GM23338 (cell line): ENCODE measurements around the gene TSPEAR.

ENCODE experiments used
- CREB1 ChIP-seq: fragments of 250-450 bp; sonication (Bioruptor Pico); IDR thresholded peaks from 2 replicates; pipeline ENCODE4 v1.5.0; 2020; ENCODE audit warnings: low read depth, mild to moderate bottlenecking, moderate library complexity
- EZH2 ChIP-seq: fragments of 200-600 bp; sonication (generic); IDR thresholded peaks from one replicate; pipeline ENCODE4 v1.8.0; 2017; ENCODE audit warnings: antibody characterized with exemption, mild to moderate bottlenecking, low read depth; ENCODE audit not compliant: unreplicated experiment
- EZH2phosphoT487 ChIP-seq: fragments of 200-600 bp; sonication (generic); IDR thresholded peaks from one replicate; pipeline ENCODE4 v1.8.1; 2018; ENCODE audit warnings: antibody characterized with exemption; ENCODE audit not compliant: unreplicated experiment
- JUNB ChIP-seq: IDR thresholded peaks from one replicate; pipeline ENCODE4 v1.6.1; 2016; ENCODE audit warnings: antibody characterized with exemption; ENCODE audit not compliant: unreplicated experiment
- NANOG ChIP-seq: IDR thresholded peaks from 2 replicates; pipeline ENCODE4 v1.6.1; 2016; ENCODE audit warnings: antibody characterized with exemption, borderline replicate concordance
- POLR2AphosphoS5 ChIP-seq: IDR thresholded peaks from 2 replicates; pipeline ENCODE4 v1.6.1; 2016; ENCODE audit warnings: antibody characterized with exemption, low read depth
- STAT1 ChIP-seq: IDR thresholded peaks from one replicate; pipeline ENCODE4 v1.6.1; 2016; ENCODE audit warnings: antibody characterized with exemption; ENCODE audit not compliant: unreplicated experiment
- ZNF114 ChIP-seq: fragments of 250-450 bp; sonication (Bioruptor Pico); IDR thresholded peaks from 2 replicates; pipeline ENCODE4 v1.5.0; 2020; ENCODE audit warnings: mild to moderate bottlenecking, moderate library complexity
- ZNF331 ChIP-seq: fragments of 250-450 bp; sonication (Bioruptor Pico); IDR thresholded peaks from 2 replicates; pipeline ENCODE4 v1.5.0; 2020; ENCODE audit warnings: low read depth, mild to moderate bottlenecking, moderate library complexity
- TF ChIP-seq, protein P1 (sequence below), 2 experiments: fragments of 200-600 bp in 1 of 2; sonication (generic) in 1 of 2; conservative IDR thresholded peaks; 2 replicates each; pipeline versions ENCODE4 v1.5.1 to v1.6.1; 2016 to 2017; ENCODE audit warnings: antibody characterized with exemption in 2 of 2, low read depth in 2 of 2, mild to moderate bottlenecking in 2 of 2, moderate library complexity in 1 of 2
- TF ChIP-seq, protein P2 (sequence below): IDR thresholded peaks from one replicate; pipeline ENCODE4 v1.6.1; 2018; ENCODE audit warnings: antibody characterized with exemption; ENCODE audit not compliant: unreplicated experiment
- TF ChIP-seq, protein P3 (sequence below): IDR thresholded peaks from 2 replicates; pipeline ENCODE4 v1.6.1; 2016; ENCODE audit warnings: antibody characterized with exemption
- TF ChIP-seq, protein P4 (sequence below): fragments of 250-450 bp; sonication (Bioruptor Pico); IDR thresholded peaks from 2 replicates; pipeline ENCODE4 v1.5.0; 2020; ENCODE audit warnings: mild to moderate bottlenecking, moderate library complexity

DNA sequence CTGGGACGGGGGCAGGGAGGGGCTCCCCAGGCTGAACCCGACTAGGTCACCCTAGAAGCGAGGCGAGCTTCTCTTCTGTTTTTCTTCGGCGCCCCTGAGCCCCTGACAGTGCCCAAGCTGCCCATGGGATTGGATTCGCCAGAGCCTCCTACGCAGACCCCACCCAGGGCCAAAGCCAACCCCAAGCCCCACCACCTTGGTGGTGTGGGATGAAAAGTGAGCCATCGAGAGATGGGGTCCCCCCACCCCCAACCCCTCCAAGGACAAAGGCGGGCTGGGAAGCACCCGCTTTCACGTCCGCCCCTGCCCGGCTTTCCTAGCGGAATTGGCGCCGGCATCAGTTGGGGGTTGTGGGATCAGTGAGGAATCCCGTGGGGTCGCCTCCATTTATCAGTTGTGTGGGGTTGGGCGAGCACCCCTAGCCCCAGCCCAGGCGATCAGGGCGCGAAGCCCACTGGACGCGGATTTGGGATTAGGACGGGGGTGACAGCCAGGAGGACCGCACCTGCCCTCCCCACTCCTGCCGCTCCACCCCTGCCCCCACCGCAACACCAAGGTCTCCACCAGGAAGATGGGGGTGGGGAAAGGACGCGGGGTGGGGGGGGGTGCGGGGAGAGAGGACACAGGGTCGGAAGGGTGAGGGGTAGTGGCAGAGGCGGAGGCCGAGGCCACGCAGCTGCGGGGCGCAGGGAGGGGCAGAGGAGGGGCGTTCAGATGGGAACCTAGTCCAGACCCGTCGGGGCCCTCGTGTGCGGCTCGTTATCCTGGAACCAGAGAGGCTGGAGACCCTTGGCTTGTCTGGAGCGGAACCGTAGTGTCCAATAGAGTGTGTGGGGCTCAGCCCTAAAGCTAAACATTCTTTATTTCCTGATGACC is 4.4 kb downstream of the TSPEAR start:
- TF ChIP-seq, protein P1, sequence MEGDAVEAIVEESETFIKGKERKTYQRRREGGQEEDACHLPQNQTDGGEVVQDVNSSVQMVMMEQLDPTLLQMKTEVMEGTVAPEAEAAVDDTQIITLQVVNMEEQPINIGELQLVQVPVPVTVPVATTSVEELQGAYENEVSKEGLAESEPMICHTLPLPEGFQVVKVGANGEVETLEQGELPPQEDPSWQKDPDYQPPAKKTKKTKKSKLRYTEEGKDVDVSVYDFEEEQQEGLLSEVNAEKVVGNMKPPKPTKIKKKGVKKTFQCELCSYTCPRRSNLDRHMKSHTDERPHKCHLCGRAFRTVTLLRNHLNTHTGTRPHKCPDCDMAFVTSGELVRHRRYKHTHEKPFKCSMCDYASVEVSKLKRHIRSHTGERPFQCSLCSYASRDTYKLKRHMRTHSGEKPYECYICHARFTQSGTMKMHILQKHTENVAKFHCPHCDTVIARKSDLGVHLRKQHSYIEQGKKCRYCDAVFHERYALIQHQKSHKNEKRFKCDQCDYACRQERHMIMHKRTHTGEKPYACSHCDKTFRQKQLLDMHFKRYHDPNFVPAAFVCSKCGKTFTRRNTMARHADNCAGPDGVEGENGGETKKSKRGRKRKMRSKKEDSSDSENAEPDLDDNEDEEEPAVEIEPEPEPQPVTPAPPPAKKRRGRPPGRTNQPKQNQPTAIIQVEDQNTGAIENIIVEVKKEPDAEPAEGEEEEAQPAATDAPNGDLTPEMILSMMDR (conservative IDR thresholded peaks at IDR 0.05; ENCODE audit: low read depth in 2 of 2): no peak
- TF ChIP-seq EZH2: peak; percentile 84
- TF ChIP-seq, protein P2, sequence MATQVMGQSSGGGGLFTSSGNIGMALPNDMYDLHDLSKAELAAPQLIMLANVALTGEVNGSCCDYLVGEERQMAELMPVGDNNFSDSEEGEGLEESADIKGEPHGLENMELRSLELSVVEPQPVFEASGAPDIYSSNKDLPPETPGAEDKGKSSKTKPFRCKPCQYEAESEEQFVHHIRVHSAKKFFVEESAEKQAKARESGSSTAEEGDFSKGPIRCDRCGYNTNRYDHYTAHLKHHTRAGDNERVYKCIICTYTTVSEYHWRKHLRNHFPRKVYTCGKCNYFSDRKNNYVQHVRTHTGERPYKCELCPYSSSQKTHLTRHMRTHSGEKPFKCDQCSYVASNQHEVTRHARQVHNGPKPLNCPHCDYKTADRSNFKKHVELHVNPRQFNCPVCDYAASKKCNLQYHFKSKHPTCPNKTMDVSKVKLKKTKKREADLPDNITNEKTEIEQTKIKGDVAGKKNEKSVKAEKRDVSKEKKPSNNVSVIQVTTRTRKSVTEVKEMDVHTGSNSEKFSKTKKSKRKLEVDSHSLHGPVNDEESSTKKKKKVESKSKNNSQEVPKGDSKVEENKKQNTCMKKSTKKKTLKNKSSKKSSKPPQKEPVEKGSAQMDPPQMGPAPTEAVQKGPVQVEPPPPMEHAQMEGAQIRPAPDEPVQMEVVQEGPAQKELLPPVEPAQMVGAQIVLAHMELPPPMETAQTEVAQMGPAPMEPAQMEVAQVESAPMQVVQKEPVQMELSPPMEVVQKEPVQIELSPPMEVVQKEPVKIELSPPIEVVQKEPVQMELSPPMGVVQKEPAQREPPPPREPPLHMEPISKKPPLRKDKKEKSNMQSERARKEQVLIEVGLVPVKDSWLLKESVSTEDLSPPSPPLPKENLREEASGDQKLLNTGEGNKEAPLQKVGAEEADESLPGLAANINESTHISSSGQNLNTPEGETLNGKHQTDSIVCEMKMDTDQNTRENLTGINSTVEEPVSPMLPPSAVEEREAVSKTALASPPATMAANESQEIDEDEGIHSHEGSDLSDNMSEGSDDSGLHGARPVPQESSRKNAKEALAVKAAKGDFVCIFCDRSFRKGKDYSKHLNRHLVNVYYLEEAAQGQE: no peak
- no peak for TF ChIP-seq POLR2AphosphoS5
- TF ChIP-seq CREB1 (CRISPR knock-in tag): no peak
- no peak for TF ChIP-seq EZH2phosphoT487
- TF ChIP-seq, protein P3, sequence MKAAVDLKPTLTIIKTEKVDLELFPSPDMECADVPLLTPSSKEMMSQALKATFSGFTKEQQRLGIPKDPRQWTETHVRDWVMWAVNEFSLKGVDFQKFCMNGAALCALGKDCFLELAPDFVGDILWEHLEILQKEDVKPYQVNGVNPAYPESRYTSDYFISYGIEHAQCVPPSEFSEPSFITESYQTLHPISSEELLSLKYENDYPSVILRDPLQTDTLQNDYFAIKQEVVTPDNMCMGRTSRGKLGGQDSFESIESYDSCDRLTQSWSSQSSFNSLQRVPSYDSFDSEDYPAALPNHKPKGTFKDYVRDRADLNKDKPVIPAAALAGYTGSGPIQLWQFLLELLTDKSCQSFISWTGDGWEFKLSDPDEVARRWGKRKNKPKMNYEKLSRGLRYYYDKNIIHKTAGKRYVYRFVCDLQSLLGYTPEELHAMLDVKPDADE: no peak
- TF ChIP-seq ZNF114: no peak
- TF ChIP-seq ZNF331: no peak
- TF ChIP-seq, protein P4, sequence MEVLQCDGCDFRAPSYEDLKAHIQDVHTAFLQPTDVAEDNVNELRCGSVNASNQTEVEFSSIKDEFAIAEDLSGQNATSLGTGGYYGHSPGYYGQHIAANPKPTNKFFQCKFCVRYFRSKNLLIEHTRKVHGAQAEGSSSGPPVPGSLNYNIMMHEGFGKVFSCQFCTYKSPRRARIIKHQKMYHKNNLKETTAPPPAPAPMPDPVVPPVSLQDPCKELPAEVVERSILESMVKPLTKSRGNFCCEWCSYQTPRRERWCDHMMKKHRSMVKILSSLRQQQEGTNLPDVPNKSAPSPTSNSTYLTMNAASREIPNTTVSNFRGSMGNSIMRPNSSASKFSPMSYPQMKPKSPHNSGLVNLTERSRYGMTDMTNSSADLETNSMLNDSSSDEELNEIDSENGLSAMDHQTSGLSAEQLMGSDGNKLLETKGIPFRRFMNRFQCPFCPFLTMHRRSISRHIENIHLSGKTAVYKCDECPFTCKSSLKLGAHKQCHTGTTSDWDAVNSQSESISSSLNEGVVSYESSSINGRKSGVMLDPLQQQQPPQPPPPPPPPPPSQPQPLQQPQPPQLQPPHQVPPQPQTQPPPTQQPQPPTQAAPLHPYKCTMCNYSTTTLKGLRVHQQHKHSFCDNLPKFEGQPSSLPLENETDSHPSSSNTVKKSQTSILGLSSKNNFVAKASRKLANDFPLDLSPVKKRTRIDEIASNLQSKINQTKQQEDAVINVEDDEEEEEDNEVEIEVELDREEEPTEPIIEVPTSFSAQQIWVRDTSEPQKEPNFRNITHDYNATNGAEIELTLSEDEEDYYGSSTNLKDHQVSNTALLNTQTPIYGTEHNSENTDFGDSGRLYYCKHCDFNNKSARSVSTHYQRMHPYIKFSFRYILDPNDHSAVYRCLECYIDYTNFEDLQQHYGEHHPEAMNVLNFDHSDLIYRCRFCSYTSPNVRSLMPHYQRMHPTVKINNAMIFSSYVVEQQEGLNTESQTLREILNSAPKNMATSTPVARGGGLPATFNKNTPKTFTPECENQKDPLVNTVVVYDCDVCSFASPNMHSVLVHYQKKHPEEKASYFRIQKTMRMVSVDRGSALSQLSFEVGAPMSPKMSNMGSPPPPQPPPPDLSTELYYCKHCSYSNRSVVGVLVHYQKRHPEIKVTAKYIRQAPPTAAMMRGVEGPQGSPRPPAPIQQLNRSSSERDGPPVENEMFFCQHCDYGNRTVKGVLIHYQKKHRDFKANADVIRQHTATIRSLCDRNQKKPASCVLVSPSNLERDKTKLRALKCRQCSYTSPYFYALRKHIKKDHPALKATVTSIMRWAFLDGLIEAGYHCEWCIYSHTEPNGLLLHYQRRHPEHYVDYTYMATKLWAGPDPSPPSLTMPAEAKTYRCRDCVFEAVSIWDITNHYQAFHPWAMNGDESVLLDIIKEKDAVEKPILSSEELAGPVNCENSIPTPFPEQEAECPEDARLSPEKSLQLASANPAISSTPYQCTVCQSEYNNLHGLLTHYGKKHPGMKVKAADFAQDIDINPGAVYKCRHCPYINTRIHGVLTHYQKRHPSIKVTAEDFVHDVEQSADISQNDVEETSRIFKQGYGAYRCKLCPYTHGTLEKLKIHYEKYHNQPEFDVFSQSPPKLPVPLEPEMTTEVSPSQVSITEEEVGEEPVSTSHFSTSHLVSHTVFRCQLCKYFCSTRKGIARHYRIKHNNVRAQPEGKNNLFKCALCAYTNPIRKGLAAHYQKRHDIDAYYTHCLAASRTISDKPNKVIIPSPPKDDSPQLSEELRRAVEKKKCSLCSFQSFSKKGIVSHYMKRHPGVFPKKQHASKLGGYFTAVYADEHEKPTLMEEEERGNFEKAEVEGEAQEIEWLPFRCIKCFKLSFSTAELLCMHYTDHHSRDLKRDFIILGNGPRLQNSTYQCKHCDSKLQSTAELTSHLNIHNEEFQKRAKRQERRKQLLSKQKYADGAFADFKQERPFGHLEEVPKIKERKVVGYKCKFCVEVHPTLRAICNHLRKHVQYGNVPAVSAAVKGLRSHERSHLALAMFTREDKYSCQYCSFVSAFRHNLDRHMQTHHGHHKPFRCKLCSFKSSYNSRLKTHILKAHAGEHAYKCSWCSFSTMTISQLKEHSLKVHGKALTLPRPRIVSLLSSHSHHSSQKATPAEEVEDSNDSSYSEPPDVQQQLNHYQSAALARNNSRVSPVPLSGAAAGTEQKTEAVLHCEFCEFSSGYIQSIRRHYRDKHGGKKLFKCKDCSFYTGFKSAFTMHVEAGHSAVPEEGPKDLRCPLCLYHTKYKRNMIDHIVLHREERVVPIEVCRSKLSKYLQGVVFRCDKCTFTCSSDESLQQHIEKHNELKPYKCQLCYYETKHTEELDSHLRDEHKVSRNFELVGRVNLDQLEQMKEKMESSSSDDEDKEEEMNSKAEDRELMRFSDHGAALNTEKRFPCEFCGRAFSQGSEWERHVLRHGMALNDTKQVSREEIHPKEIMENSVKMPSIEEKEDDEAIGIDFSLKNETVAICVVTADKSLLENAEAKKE: no peak
- no peak for TF ChIP-seq JUNB
- no peak for TF ChIP-seq NANOG
- no peak for TF ChIP-seq STAT1
